NCI-H748 (cell line): ENCODE results near the gene GAPDHS.

Source experiments
- DNase-seq: peaks from one replicate; lab custom pipeline; 2025; ENCODE audit not compliant: unreplicated experiment; lab: John Stamatoyannopoulos, UW

GAPDHS gene

GRCh38 chr19:35533201-35533821 is at the start of gene GAPDHS:
Gene GAPDHS (plus strand): TSS chr19:35533456. CDS start chr19:35533528, 72 bp downstream.
- no peak for DNase-seq

DNA sequence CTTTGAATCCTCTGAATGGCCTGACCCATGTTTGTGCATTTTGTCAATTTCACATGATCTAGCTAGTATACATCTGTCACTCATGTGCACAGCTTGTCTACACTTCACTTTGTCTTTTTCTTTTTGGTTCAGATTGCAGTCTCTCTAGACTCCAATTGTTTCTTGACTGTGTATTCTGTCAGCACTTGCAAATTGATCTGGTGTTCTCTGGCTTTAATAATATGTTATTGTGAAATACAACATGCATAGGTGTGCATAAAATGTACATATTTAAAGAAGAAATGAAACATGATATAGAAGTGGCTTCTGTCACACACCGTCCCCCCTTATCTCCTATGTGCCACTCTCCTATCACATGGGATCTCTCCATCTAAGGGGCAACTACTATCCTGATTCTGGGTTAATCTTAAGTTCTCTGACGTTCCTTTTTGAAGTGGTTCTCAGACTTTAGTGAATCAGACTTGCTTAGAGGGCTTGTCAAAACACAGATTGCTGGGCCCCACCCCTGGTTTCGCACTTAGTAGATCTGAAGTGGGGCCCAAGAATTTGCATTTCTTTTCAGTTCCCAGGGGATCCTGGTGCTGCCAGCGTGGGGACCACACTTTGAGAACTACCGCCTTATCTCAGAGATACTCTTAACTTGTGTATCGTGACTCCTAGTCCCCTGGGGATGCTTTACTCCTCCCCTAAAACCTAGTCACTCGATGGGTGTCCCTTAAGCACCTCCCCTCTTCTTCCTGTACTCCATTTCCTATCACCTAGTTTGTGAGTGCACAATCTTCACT is 48.8 kb upstream of the GAPDHS start:
- no peak for DNase-seq

GRCh38 chr19:35486268-35486708 is 47.0 kb upstream of the GAPDHS start:
- no peak for DNase-seq

- DNase-seq = no peak
Measured at GRCh38 chr19:35487656-35488182, 45.5 kb upstream of the GAPDHS start.

- DNase-seq = no peak
Measured at GRCh38 chr19:35488677-35489076, 44.6 kb upstream of the GAPDHS start.

DNA sequence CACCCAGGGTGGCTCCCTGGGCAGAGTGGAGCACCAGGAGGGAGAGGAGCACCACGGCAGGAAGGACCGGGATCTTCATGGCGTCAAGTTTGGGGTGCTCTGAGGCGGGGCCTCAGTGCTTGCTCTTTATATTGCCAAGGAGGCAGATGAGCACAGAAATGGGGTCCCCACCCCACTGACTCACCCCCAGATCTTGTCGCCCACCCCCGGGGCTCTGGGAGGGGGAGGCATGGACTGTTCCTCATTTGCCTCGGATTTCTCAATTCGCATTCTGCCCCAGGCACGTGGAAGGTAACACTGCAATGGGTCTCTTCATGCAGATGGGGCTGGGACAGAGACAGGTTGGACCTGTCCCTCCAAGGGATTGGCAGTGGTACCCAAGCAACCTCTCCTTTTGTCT is 42.9 kb upstream of the GAPDHS start, which contains the start of gene KRTDAP:
KRTDAP (minus strand) TSS at position 101 of the 400 bp plus-strand sequence; CDS start at position 79, 22 bp downstream.
- DNase-seq = no peak

DNA sequence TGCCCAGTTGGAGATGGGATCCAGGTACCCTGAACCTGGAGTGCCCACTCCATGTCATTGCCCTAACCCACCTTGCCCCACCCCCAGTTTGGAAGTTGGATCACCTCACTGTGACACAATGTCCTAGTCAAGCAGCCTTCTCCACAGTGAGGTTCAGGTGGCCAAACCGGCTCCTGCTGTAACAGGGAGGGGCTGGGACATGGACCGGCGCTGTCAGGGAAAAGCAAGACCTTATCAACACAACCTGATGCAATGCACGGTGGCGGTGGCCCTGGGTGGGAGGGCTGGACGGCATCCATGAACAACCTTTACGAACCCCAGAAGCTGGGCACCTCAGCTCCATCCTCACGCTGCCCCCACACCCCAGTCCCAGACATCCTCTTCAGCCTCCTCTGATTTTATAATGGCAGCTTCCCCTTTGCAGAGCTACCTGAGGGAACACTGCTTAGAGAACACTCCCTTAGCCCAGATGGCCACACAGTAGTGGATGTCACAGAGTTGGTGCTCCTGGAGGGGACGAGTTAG is 41.4 kb upstream of the GAPDHS start:
- DNase-seq = no peak

DNA sequence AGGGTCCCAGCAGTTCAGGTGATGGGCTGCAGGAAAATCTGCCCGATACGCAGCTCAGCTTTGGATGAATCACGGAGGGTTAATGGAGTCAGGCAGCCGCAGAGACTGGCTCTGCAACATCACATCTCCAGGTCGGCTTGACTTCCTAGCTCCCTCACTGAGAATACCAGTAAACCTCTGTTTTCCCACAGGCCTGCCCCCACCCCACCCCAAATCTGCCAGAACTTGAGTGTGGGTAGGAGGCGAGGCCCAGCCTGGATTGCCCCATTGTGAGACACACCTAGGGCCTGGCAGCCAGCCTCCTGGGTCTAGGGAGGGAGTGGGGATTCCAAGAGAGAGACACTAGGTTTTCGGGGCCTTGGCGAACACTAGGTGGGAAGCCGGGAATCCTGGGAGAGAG is 39.3 kb upstream of the GAPDHS start:
- no peak for DNase-seq

- peak; percentile 65 for DNase-seq
Measured at GRCh38 chr19:35495107-35496064, 37.9 kb upstream of the GAPDHS start.

GRCh38 chr19:35497406-35497805 is 35.9 kb upstream of the GAPDHS start:
- DNase-seq = no peak

- no peak for DNase-seq
Measured at GRCh38 chr19:35498220-35498619, 35.0 kb upstream of the GAPDHS start.

DNA sequence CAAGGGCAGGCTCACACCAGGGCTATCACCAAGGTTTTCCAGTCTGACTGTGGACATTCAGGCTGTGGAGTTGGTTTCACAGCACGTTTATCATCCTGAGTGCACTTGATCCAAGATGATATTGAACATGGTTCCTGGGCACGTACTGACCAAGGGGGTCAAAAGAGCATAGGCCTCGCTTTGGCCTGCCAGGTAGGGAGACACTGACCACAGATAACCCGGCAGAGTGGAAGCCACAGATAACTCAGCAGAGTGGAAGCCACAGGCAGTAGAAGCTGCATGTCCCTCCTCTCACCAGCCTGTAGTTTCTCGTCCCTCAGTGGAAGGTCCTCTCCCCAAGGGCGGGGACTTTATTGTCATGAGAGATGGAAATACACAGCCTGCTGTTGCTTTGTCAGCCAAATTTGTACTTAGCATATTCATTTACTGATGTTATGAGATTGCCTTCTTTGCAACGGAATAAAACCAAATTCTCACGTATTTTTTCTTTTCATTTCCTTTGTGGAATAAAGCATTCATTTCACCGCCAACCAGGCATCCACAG is 34.2 kb upstream of the GAPDHS start:
- no peak for DNase-seq

DNA sequence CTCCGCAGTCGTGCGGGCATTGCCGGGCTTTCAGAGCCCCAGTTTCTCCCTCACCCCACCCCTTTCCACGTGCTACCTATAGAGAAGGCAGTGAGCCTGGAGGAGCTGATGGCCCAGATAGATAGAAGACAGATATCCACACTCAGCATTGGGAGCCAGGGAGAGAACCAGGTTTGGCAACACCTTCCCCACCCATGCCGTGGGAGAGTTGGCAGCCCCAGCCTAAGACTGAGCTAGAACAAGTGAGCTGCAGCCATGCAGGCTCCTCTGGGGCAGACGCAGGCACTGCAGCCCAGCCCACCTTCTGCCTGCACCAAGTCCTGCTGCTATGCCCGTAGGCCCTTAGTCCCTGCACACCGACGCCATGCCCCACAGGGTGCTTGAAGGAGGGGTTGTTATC is 32.6 kb upstream of the GAPDHS start:
- DNase-seq = no peak

GRCh38 chr19:35501684-35502083 is 31.6 kb upstream of the GAPDHS start:
- no peak for DNase-seq

DNA sequence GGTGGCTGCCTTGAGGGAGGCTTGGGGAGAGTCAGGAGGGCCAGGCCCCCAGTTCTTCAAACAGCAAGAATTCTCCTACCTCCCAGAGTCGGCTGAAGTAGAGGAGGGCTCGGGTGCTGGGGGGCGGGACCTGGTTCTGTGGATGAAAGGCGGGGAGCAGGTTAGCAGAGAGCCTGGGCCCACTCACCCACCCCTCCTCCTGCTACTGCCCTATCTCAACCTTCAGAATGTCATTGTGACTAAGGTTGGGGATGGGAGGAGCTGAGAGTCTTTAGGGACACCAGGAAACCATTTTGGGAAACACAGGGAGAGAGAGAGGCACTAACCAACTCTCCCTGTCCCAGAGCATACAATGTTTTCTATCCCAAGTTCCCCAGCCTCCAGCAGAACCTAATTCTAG is 30.5 kb upstream of the GAPDHS start:
- DNase-seq = no peak

DNA sequence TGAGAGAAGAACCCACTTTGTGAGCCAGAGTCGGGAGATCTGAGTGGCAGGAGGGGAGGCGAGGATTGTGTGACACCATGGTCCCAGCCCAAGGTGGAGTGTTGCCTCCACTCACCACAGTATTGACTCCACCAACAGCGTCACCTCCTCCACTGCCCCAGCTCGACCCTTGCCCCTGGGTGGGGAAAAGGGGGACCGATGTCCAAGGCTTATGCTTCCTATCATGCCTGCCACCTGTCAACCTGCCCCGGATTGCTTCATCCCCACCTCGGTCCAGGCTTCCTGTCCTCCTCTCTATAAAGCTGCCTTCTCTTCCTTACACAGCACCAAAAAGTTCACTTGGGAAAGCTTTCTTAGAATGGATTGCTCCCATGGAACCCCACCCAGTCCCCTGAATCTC is 27.2 kb upstream of the GAPDHS start:
- DNase-seq = no peak

DNA sequence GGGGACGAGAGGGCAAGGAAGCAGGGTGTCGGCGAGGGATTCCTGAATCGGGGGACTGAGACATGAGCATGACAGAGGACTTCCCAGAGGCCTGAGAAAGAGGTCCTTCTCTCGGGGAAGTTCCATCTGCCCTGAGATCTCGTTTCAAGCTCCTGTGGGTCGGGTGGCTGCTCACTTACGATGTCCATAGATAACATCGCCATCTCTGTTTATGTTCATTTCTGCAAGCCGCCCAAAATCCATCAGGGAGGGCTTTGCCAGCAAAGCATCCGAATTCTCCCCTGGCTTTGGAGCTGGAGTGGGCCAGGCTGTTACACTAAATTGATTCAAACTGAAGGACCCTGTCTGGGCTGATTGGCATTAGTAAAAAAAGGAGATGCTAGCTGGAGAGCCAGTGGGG is 25.7 kb upstream of the GAPDHS start:
- no peak for DNase-seq

DNA sequence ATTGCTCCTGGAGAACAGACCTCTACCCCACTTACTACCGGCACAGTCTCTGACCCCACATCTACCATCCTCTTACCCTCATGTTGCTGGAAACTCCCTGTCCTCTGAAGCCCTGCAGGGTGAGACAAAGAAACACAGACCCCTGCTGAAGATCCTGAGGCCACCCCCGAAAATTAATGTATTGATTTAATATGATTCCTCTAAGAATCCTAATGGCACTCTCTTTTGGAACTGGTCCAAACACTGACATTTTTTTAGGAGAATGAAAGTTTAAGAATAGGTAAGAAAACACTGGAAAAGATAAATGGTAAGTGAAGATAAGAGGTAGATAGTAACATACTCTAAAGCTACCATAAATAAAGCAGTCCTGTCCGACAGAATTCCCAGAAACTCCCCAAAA is 25.1 kb upstream of the GAPDHS start:
- DNase-seq = no peak

DNA sequence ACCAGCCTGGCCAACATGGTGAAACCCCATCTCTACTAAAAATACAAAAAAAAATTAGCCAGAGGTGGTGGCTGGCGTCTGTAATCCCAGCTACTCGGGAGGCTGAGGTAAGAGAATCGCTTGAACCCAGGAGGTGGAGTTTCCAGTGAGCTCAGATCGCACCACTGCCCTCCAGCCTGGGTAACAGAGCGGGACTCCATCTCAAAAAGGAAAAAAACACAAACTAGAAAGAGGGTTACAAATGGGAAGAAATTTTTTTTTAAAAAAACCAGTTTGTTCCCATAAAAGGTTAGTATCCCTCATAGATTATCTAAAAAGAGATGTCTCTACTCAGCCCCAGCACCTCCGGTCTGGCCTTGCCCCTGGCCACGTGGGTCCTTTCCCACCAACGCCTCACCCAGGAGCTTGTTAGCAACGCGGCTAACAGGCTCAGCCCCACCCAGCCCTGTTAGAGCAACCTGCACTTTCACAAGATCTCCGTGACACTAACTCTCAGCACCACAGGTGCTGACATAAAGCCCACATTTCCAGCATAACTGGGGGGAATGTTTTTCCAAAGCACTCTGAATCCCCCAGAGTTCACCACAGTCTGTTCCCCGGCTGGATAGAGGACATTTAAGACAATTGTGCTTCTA is 24.1 kb upstream of the GAPDHS start:
- DNase-seq = peak; percentile 85
